ENCODE measurements around the gene SMTNL1.
"Not testable (repeated sequence)": the region's sequence is repeated elsewhere in the genome, so short reads cannot be mapped to it uniquely, and the experiment has no call there.

The SMTNL1 gene

GRCh38 chr11:57530596-57531507, 6.5 kb upstream of the SMTNL1 start, which contains the start of gene TIMM10:
TSS of gene TIMM10 (minus strand) at chr11:57530754. CDS start at chr11:57530189, 565 bp downstream.
- TF ChIP-seq EZH2phosphoT487 (IDR thresholded peaks at IDR 0.05; ENCODE audit: borderline replicate concordance) (no peak), CTCF (conservative IDR thresholded peaks at IDR 0.05; ENCODE audit: low read length) (no peak)
- Histone ChIP-seq H3K4me2 (ENCODE audit: low read depth, low read length, poor library complexity, severe bottlenecking) (peak within 1 kb of the TSS; percentile 98), H3K4me3 (ENCODE audit: low read length, poor library complexity, severe bottlenecking) (peak within 1 kb of the TSS; percentile 100), H3K27me3 (ENCODE audit: insufficient read depth, low read length, poor library complexity, severe bottlenecking) (no peaks in the 10 kb centered on the region), H4K20me1 (ENCODE audit: insufficient read depth, low read length, poor library complexity, severe bottlenecking) (peaks cover 6% of the 10 kb centered on the region), H3K79me2 (ENCODE audit: insufficient read depth, low read length) (peaks cover 25% of the 10 kb centered on the region), H2AFZ (ENCODE audit: low read length) (peak within 1 kb of the TSS; percentile 84), H3F3A (ENCODE audit: low read depth) (peaks cover 9% of the 10 kb centered on the region; the same call in 1 of the 2 replicates), H3K9me2 (replicated peaks; ENCODE audit: low read depth, low read length) (no peaks in the 10 kb centered on the region), H3K36me3 (ENCODE audit: insufficient read depth, low read length) (no peaks in the 10 kb centered on the region), H3K9me3 (ENCODE audit: insufficient read depth, low read depth, low read length) (no peaks in the 10 kb centered on the region), H3K4me1 (ENCODE audit: insufficient read depth, low read length, poor library complexity, severe bottlenecking) (peaks cover 34% of the 10 kb centered on the region), H3K9ac (ENCODE audit: low read depth, low read length, poor library complexity, severe bottlenecking) (peak within 1 kb of the TSS; percentile 98)

GRCh38 chr11:57534449-57534848, 2.9 kb upstream of the SMTNL1 start:
- H3K4me2 ChIP-seq (ENCODE audit: low read depth, low read length, poor library complexity, severe bottlenecking); H2AFZ ChIP-seq (ENCODE audit: low read length); H3K4me3 ChIP-seq (ENCODE audit: low read length, poor library complexity, severe bottlenecking); H3K9ac ChIP-seq (ENCODE audit: low read depth, low read length, poor library complexity, severe bottlenecking); H3K9me2 ChIP-seq (replicated peaks; ENCODE audit: low read depth, low read length); H4K20me1 ChIP-seq (ENCODE audit: insufficient read depth, low read length, poor library complexity, severe bottlenecking); H3F3A ChIP-seq (ENCODE audit: low read depth); H3K27me3 ChIP-seq (ENCODE audit: insufficient read depth, low read length, poor library complexity, severe bottlenecking); H3K36me3 ChIP-seq (ENCODE audit: insufficient read depth, low read length); H3K9me3 ChIP-seq (ENCODE audit: insufficient read depth, low read depth, low read length): not testable (repeated sequence)
- peaks cover 11% of the 10 kb centered on the region for H3K79me2 ChIP-seq (ENCODE audit: insufficient read depth, low read length)
- peaks cover 22% of the 10 kb centered on the region for H3K4me1 ChIP-seq (ENCODE audit: insufficient read depth, low read length, poor library complexity, severe bottlenecking)

GRCh38 chr11:57539342-57539741, 1.9 kb downstream of the SMTNL1 start:
- no peak overlapping the region for H3K9ac ChIP-seq (ENCODE audit: low read depth, low read length, poor library complexity, severe bottlenecking)
- no peaks in the 10 kb centered on the region for H3F3A ChIP-seq (ENCODE audit: low read depth)
- no peaks in the 10 kb centered on the region for H3K4me1 ChIP-seq (ENCODE audit: insufficient read depth, low read length, poor library complexity, severe bottlenecking)
- TF ChIP-seq CTCF (conservative IDR thresholded peaks at IDR 0.05; ENCODE audit: low read length), result no peak
- H2AFZ ChIP-seq (ENCODE audit: low read length), result no peak overlapping the region
- no peaks in the 10 kb centered on the region for H3K79me2 ChIP-seq (ENCODE audit: insufficient read depth, low read length)
- no peaks in the 10 kb centered on the region for H3K27me3 ChIP-seq (ENCODE audit: insufficient read depth, low read length, poor library complexity, severe bottlenecking)
- no peaks in the 10 kb centered on the region for H4K20me1 ChIP-seq (ENCODE audit: insufficient read depth, low read length, poor library complexity, severe bottlenecking)
- H3K9me3 ChIP-seq (ENCODE audit: insufficient read depth, low read depth, low read length), result no peaks in the 10 kb centered on the region
- no peak overlapping the region for H3K4me3 ChIP-seq (ENCODE audit: low read length, poor library complexity, severe bottlenecking)
- H3K4me2 ChIP-seq (ENCODE audit: low read depth, low read length, poor library complexity, severe bottlenecking), result no peak overlapping the region
- H3K9me2 ChIP-seq (replicated peaks; ENCODE audit: low read depth, low read length), result no peaks in the 10 kb centered on the region
- H3K36me3 ChIP-seq (ENCODE audit: insufficient read depth, low read length), result no peaks in the 10 kb centered on the region
